ENCODE results near the gene SPATA16. TPM values are rescaled to one million over a fixed set of nuclear protein-coding genes. Genes with fewer than 3 reads are reported as not detected.
"Not testable (repeated sequence)": the region's sequence is repeated elsewhere in the genome, so short reads cannot be mapped to it uniquely, and the experiment has no call there.

SPATA16 gene
- total RNA-seq, 1 experiment from 2014 or later, result 0.44 TPM

GRCh38 chr3:173025941-173026340 lies 115.1 kb downstream of the SPATA16 start:
- no peak for ATAC-seq
- Mint-ChIP-seq H3K4me1 (peaks cover 16% of the 10 kb centered on the region), H3K4me3 (no peak overlapping the region), H3K36me3 (0 out of 2 replicates have a peak, but pooled peaks cover 3% of the 10 kb centered on the region), H3K9me3 (peaks cover 8% of the 10 kb centered on the region), H3K27me3 (ENCODE audit: low read depth) (no peaks in the 10 kb centered on the region), H3K27ac (no peak overlapping the region)
- CTCF ChIA-PET, result no interaction called here
- no peak for DNase-seq (ENCODE audit: low spot score)
- no peak for TF ChIP-seq MAX (CRISPR knock-in tag; IDR thresholded peaks at IDR 0.05)
- no peak for TF ChIP-seq FOXK1 (CRISPR knock-in tag; IDR thresholded peaks at IDR 0.05)
- TF ChIP-seq TEAD4 (CRISPR knock-in tag; IDR thresholded peaks at IDR 0.05), result no peak
- no peak for TF ChIP-seq HMGA2 (CRISPR knock-in tag; IDR thresholded peaks at IDR 0.05)
- no peak for TF ChIP-seq ZNF423 (CRISPR knock-in tag; IDR thresholded peaks at IDR 0.05)
- TF ChIP-seq USF2 (CRISPR knock-in tag; IDR thresholded peaks at IDR 0.05), result no peak
- no peak for TF ChIP-seq TCF7 (CRISPR knock-in tag; IDR thresholded peaks at IDR 0.05; ENCODE audit: low read depth)
- TF ChIP-seq FOXP1 (CRISPR knock-in tag; IDR thresholded peaks at IDR 0.05; ENCODE audit: borderline replicate concordance), result no peak
- no peak for TF ChIP-seq ESRRA (CRISPR knock-in tag; IDR thresholded peaks at IDR 0.05; ENCODE audit: borderline replicate concordance)
- no peak for TF ChIP-seq E2F1 (CRISPR knock-in tag; IDR thresholded peaks at IDR 0.05)
- POLR2A ChIA-PET, result interaction anchor here (0.5 kb wide), 1 partner anchor 68 kb away, joined by 5 read pairs; no protein-coding TSS in a partner anchor

- Mint-ChIP-seq H3K27ac (peak overlapping the region; percentile 41; the same call in 1 of the 2 replicates), H3K4me1 (peaks cover 56% of the 10 kb centered on the region), H3K9me3 (peaks cover 4% of the 10 kb centered on the region; the same call in 1 of the 2 replicates), H3K36me3 (peaks cover 2% of the 10 kb centered on the region; the same call in 1 of the 2 replicates), H3K27me3 (ENCODE audit: low read depth) (no peaks in the 10 kb centered on the region), H3K4me3 (no peak overlapping the region)
- DNase-seq (ENCODE audit: low spot score), result no peak
- ATAC-seq, result no peak
- ChIA-PET POLR2A (no interaction called here), CTCF (no interaction called here)
- no peak for TF ChIP-seq PRRX2 (CRISPR knock-in tag; IDR thresholded peaks at IDR 0.05)
- no peak for TF ChIP-seq ZNF138 (CRISPR knock-in tag; conservative IDR thresholded peaks at IDR 0.05)
- no peak for TF ChIP-seq ARID4B (CRISPR knock-in tag; IDR thresholded peaks at IDR 0.05; ENCODE audit: borderline replicate concordance)
- TF ChIP-seq CREB1 (CRISPR knock-in tag; IDR thresholded peaks at IDR 0.05), result no peak
- TF ChIP-seq NFYB (CRISPR knock-in tag; conservative IDR thresholded peaks at IDR 0.05; ENCODE audit: low read depth), result no peak
- TF ChIP-seq FOXK1 (CRISPR knock-in tag; IDR thresholded peaks at IDR 0.05), result no peak
- TF ChIP-seq MXD4 (CRISPR knock-in tag; IDR thresholded peaks at IDR 0.05; ENCODE audit: borderline replicate concordance), result no peak
- no peak for TF ChIP-seq ZNF121 (CRISPR knock-in tag; IDR thresholded peaks at IDR 0.05)
- TF ChIP-seq E2F4 (CRISPR knock-in tag; IDR thresholded peaks at IDR 0.05; ENCODE audit: borderline replicate concordance, low read depth), result no peak
- no peak for TF ChIP-seq ZMAT4 (CRISPR knock-in tag; IDR thresholded peaks at IDR 0.05)
- no peak for TF ChIP-seq SP1 (CRISPR knock-in tag; conservative IDR thresholded peaks at IDR 0.05)
- TF ChIP-seq RELA (CRISPR knock-in tag; IDR thresholded peaks at IDR 0.05; ENCODE audit: borderline replicate concordance), result no peak
- TF ChIP-seq GTF2I (CRISPR knock-in tag; conservative IDR thresholded peaks at IDR 0.05), result no peak
- no peak for TF ChIP-seq NR3C1 (CRISPR knock-in tag; conservative IDR thresholded peaks at IDR 0.05; ENCODE audit: low read depth)
Measured at GRCh38 chr3:173021547-173022185, 119.4 kb downstream of the SPATA16 start.

GRCh38 chr3:173020128-173020527 lies 120.9 kb downstream of the SPATA16 start:
- H3K9me3 Mint-ChIP-seq, CTCF ChIA-PET: not testable (repeated sequence)

More at GRCh38 chr3:173020128-173020527, 120.9 kb downstream of the SPATA16 start:
- ATAC-seq; H3K4me3 Mint-ChIP-seq; H3K36me3 Mint-ChIP-seq; H3K27me3 Mint-ChIP-seq (ENCODE audit: low read depth); POLR2A ChIA-PET; DNase-seq (ENCODE audit: low spot score): not testable (repeated sequence)
- H3K4me1 Mint-ChIP-seq, result peaks cover 60% of the 10 kb centered on the region
- peak overlapping the region; percentile 85 for H3K27ac Mint-ChIP-seq
